ENCODE measurements around the gene NUDT4.

DNA sequence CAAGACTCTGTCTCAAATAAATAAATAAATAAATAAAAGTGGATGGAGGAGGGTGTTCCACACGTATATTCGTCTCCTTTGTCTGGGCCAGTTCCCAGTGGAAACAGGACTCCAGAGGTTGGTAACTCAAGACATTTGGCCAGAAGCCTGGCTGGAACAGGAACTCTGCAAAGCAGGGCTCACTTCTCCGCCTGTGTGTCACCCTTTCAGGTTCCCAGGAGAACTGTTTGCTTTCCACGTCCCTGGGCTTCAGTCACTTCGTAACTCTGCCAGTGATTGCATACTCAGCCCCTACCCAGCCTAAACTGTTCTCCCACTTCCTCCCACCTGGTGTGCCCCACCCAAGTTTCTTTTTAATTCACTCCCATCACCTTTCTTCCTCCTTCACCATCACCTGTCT, 71.1 kb downstream of the NUDT4 start:
- TF ChIP-seq SMC3 (IDR thresholded peaks at IDR 0.05; ENCODE audit: low read depth, low read length) (no peak), USF2 (IDR thresholded peaks at IDR 0.05; ENCODE audit: borderline replicate concordance, low read depth, low read length) (no peak), GABPA (IDR thresholded peaks at IDR 0.05; ENCODE audit: low read depth) (no peak), TEAD4 (IDR thresholded peaks at IDR 0.05; ENCODE audit: borderline replicate concordance, insufficient read depth) (no peak), EP300 (IDR thresholded peaks at IDR 0.05; ENCODE audit: borderline replicate concordance in 1 of 2, low read depth in 1 of 2, low read length in 1 of 2) (no peak), RAD21 (IDR thresholded peaks at IDR 0.05; ENCODE audit: low read length) (no peak), YY1 (IDR thresholded peaks at IDR 0.05; ENCODE audit: low read depth) (no peak), NRF1 (IDR thresholded peaks at IDR 0.05; ENCODE audit: low read depth, low read length) (no peak), REST (IDR thresholded peaks at IDR 0.05; ENCODE audit: low read depth, low read length) (no peak)
- TF ChIP-seq, protein P1, sequence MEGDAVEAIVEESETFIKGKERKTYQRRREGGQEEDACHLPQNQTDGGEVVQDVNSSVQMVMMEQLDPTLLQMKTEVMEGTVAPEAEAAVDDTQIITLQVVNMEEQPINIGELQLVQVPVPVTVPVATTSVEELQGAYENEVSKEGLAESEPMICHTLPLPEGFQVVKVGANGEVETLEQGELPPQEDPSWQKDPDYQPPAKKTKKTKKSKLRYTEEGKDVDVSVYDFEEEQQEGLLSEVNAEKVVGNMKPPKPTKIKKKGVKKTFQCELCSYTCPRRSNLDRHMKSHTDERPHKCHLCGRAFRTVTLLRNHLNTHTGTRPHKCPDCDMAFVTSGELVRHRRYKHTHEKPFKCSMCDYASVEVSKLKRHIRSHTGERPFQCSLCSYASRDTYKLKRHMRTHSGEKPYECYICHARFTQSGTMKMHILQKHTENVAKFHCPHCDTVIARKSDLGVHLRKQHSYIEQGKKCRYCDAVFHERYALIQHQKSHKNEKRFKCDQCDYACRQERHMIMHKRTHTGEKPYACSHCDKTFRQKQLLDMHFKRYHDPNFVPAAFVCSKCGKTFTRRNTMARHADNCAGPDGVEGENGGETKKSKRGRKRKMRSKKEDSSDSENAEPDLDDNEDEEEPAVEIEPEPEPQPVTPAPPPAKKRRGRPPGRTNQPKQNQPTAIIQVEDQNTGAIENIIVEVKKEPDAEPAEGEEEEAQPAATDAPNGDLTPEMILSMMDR (IDR thresholded peaks at IDR 0.05): no peak
- TF ChIP-seq, protein P2, sequence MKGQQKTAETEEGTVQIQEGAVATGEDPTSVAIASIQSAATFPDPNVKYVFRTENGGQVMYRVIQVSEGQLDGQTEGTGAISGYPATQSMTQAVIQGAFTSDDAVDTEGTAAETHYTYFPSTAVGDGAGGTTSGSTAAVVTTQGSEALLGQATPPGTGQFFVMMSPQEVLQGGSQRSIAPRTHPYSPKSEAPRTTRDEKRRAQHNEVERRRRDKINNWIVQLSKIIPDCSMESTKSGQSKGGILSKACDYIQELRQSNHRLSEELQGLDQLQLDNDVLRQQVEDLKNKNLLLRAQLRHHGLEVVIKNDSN (IDR thresholded peaks at IDR 0.05; ENCODE audit: borderline replicate concordance, low read depth): no peak

Data from SK-N-SH (cell line).